Measurements from ENCODE around the gene DDIT3.

DNA sequence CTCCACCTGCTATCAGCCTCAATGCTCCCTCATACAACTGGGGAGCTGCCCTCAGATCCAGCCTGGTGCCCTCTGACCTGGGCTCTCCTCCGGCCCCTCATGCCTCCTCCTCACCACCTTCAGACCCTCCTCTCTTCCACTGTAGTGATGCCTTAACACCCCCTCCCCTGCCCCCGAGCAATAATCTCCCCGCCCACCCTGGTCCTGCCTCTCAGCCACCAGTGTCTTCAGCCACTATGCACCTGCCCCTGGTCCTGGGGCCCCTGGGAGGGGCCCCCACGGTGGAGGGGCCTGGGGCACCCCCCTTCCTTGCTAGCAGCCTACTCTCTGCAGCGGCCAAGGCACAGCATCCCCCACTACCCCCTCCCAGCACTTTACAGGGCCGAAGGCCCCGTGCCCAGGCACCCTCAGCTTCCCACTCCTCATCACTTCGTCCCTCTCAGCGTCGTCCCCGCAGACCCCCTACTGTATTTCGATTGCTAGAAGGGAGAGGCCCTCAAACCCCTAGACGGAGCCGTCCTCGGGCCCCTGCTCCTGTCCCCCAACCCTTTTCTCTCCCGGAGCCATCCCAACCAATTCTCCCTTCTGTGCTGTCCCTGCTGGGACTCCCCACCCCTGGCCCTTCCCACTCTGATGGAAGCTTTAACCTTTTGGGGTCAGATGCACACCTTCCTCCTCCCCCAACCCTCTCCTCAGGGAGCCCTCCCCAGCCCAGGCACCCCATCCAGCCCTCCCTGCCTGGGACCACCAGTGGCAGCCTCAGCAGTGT is 5.5 kb upstream of the DDIT3 start:
- no peak for TF ChIP-seq EZH2 (IDR thresholded peaks at IDR 0.05; ENCODE audit: borderline replicate concordance, insufficient read depth, low read depth, low read length, poor library complexity, severe bottlenecking)
- TF ChIP-seq, protein P1, sequence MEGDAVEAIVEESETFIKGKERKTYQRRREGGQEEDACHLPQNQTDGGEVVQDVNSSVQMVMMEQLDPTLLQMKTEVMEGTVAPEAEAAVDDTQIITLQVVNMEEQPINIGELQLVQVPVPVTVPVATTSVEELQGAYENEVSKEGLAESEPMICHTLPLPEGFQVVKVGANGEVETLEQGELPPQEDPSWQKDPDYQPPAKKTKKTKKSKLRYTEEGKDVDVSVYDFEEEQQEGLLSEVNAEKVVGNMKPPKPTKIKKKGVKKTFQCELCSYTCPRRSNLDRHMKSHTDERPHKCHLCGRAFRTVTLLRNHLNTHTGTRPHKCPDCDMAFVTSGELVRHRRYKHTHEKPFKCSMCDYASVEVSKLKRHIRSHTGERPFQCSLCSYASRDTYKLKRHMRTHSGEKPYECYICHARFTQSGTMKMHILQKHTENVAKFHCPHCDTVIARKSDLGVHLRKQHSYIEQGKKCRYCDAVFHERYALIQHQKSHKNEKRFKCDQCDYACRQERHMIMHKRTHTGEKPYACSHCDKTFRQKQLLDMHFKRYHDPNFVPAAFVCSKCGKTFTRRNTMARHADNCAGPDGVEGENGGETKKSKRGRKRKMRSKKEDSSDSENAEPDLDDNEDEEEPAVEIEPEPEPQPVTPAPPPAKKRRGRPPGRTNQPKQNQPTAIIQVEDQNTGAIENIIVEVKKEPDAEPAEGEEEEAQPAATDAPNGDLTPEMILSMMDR (IDR thresholded peaks at IDR 0.05), result no peak

All from B cell (primary cell).